ENCODE results near the gene FAM169A.
"Not testable (repeated sequence)": the region's sequence is repeated elsewhere in the genome, so short reads cannot be mapped to it uniquely, and the experiment has no call there.

Gene FAM169A, protein sequence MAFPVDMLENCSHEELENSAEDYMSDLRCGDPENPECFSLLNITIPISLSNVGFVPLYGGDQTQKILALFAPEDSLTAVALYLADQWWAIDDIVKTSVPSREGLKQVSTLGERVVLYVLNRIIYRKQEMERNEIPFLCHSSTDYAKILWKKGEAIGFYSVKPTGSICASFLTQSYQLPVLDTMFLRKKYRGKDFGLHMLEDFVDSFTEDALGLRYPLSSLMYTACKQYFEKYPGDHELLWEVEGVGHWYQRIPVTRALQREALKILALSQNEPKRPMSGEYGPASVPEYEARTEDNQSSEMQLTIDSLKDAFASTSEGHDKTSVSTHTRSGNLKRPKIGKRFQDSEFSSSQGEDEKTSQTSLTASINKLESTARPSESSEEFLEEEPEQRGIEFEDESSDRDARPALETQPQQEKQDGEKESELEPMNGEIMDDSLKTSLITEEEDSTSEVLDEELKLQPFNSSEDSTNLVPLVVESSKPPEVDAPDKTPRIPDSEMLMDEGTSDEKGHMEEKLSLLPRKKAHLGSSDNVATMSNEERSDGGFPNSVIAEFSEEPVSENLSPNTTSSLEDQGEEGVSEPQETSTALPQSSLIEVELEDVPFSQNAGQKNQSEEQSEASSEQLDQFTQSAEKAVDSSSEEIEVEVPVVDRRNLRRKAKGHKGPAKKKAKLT

GRCh38 chr5:74865804-74866595 is at the start of gene FAM169A:
TSS of gene FAM169A (minus strand) at chr5:74866387. CDS start at chr5:74841676, 24,711 bp downstream.
- Histone ChIP-seq H3K9me3 (ENCODE audit: low read length) (no peaks in the 10 kb centered on the region), H3K4me1 (ENCODE audit: insufficient read depth, low read length) (no peaks in the 10 kb centered on the region), H3K36me3 (ENCODE audit: insufficient read depth, low read length) (no peaks in the 10 kb centered on the region), H3K9ac (ENCODE audit: low read length) (no peak within 1 kb of the TSS), H3K27ac (ENCODE audit: low read depth, low read length) (no peak within 1 kb of the TSS), H3K4me3 (ENCODE audit: low read depth in 1 of 2, low read length in 2 of 2) (peak within 1 kb of the TSS; percentile 42 to 54), H3K27me3 (ENCODE audit: control insufficient read depth in 1 of 2, insufficient read depth in 2 of 2, low read length in 2 of 2) (peaks cover 0 to 4% of the 10 kb centered on the region in 2 donors)

DNA sequence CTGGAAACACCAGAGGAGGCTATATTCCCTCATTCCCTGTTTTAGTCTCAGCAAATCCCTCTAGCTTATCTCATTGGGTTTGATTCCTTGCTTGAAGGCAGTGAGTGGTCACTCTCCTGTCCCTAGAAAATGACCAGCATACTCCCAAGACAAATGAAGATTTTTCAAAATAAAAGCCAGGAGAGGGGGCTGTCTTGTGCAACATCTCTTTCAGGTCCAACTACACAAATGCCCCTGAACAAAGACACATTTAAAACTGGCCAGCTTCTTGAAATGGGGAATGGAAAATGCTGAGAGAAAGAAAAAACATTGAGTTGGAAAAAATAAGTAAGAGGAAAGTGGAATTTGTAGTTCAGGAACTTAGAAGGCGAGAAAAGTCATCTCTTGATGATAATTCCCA is 49.3 kb upstream of the FAM169A start:
- H3K4me1 ChIP-seq (ENCODE audit: insufficient read depth, low read length) = no peaks in the 10 kb centered on the region
- H3K36me3 ChIP-seq (ENCODE audit: insufficient read depth, low read length) = no peaks in the 10 kb centered on the region
- H3K4me3 ChIP-seq (ENCODE audit: low read depth in 1 of 2, low read length in 2 of 2) = no peak overlapping the region
- H3K9ac ChIP-seq (ENCODE audit: low read length) = no peak overlapping the region
- H3K27ac ChIP-seq (ENCODE audit: low read depth, low read length) = no peak overlapping the region
- no peaks in the 10 kb centered on the region for H3K9me3 ChIP-seq (ENCODE audit: low read length)
- no peaks in the 10 kb centered on the region for H3K27me3 ChIP-seq (ENCODE audit: control insufficient read depth in 1 of 2, insufficient read depth in 2 of 2, low read length in 2 of 2)

GRCh38 chr5:74911421-74911820 is 45.2 kb upstream of the FAM169A start:
- H3K4me1 ChIP-seq (ENCODE audit: insufficient read depth, low read length); H3K27ac ChIP-seq (ENCODE audit: low read depth, low read length); H3K36me3 ChIP-seq (ENCODE audit: insufficient read depth, low read length); H3K9me3 ChIP-seq (ENCODE audit: low read length); H3K4me3 ChIP-seq (ENCODE audit: low read depth in 1 of 2, low read length in 2 of 2); H3K9ac ChIP-seq (ENCODE audit: low read length); H3K27me3 ChIP-seq (ENCODE audit: control insufficient read depth in 1 of 2, insufficient read depth in 2 of 2, low read length in 2 of 2): not testable (repeated sequence)

DNA sequence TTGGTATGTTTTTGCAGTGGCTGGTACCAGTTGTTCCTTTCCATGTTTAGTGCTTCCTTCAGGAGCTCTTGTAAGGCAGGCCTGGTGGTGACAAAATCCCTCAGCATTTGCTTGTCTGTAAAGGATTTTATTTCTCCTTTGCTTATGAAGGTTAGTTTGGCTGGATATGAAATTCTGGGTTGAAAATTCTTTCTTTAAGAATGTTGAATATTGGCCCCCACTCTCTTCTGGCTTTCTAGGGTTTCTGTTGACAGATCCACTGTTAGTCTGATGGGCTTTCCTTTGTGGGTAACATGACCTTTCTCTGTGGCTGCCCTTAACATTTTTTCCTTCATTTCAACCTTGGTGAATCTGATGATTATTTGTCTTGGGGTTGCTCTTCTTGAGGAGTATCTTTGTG is 43.7 kb upstream of the FAM169A start:
- H3K27me3 ChIP-seq (ENCODE audit: control insufficient read depth in 1 of 2, insufficient read depth in 2 of 2, low read length in 2 of 2); H3K27ac ChIP-seq (ENCODE audit: low read depth, low read length); H3K4me3 ChIP-seq (ENCODE audit: low read depth in 1 of 2, low read length in 2 of 2); H3K36me3 ChIP-seq (ENCODE audit: insufficient read depth, low read length); H3K9ac ChIP-seq (ENCODE audit: low read length); H3K4me1 ChIP-seq (ENCODE audit: insufficient read depth, low read length); H3K9me3 ChIP-seq (ENCODE audit: low read length): not testable (repeated sequence)

DNA sequence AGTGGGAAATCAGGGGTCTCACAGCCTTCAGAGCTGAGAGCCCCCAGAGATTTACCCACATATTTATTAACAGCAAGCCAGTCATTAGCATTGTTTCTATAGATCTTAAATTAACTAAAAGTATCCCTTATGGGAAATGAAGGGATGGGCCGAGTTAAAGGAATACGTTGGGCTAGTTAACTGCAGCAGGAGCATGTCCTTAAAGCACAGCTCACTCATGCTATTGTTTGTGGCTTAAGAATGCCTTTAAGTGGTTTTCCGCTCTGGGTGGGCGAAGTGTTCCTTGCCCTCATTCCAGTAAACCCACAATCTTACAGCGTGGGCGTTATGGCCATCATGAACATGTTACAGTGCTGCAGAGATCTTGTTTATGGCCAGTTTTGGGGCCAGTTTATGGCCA is 42.0 kb upstream of the FAM169A start:
- not testable (repeated sequence) for H3K27me3 ChIP-seq (ENCODE audit: control insufficient read depth in 1 of 2, insufficient read depth in 2 of 2, low read length in 2 of 2); H3K9ac ChIP-seq (ENCODE audit: low read length); H3K9me3 ChIP-seq (ENCODE audit: low read length); H3K4me1 ChIP-seq (ENCODE audit: insufficient read depth, low read length); H3K36me3 ChIP-seq (ENCODE audit: insufficient read depth, low read length); H3K27ac ChIP-seq (ENCODE audit: low read depth, low read length); H3K4me3 ChIP-seq (ENCODE audit: low read depth in 1 of 2, low read length in 2 of 2)

GRCh38 chr5:74904713-74905112 is 38.5 kb upstream of the FAM169A start:
- H3K4me1 ChIP-seq (ENCODE audit: insufficient read depth, low read length); H3K4me3 ChIP-seq (ENCODE audit: low read depth in 1 of 2, low read length in 2 of 2); H3K9ac ChIP-seq (ENCODE audit: low read length); H3K36me3 ChIP-seq (ENCODE audit: insufficient read depth, low read length); H3K9me3 ChIP-seq (ENCODE audit: low read length); H3K27me3 ChIP-seq (ENCODE audit: control insufficient read depth in 1 of 2, insufficient read depth in 2 of 2, low read length in 2 of 2); H3K27ac ChIP-seq (ENCODE audit: low read depth, low read length): not testable (repeated sequence)

GRCh38 chr5:74903165-74903787 is 37.1 kb upstream of the FAM169A start:
- no peak overlapping the region for H3K27ac ChIP-seq (ENCODE audit: low read depth, low read length)

DNA sequence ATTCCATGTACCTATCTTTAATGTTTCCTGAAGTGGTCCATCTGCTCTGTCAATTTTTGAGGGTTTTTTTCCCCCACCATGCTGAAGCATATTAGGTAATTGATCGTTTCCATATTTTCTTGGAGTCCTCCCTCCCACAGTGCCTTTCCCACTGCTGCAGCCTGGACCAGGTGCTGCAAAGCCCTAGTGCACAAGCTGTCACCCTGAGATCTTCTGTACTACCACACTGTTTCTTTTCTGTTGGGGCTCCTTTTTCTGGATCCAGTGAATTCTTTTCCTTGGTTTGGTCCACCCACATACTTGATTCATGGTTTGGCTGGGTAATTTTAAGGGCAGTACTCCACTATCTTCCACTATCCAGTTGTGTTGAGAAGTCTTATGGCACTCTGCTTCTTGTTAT is 30.9 kb upstream of the FAM169A start:
- Histone ChIP-seq H3K4me1 (ENCODE audit: insufficient read depth, low read length) (peaks cover 6% of the 10 kb centered on the region), H3K36me3 (ENCODE audit: insufficient read depth, low read length) (no peaks in the 10 kb centered on the region), H3K9ac (ENCODE audit: low read length) (no peak overlapping the region), H3K9me3 (ENCODE audit: low read length) (peaks cover 7% of the 10 kb centered on the region), H3K27ac (ENCODE audit: low read depth, low read length) (no peak overlapping the region), H3K4me3 (ENCODE audit: low read depth in 1 of 2, low read length in 2 of 2) (no peak overlapping the region), H3K27me3 (ENCODE audit: control insufficient read depth in 1 of 2, insufficient read depth in 2 of 2, low read length in 2 of 2) (no peaks in the 10 kb centered on the region)

More at GRCh38 chr5:74903165-74903787, 37.1 kb upstream of the FAM169A start:
- H3K9ac ChIP-seq (ENCODE audit: low read length) = no peak overlapping the region
- no peaks in the 10 kb centered on the region for H3K9me3 ChIP-seq (ENCODE audit: low read length)
- H3K4me1 ChIP-seq (ENCODE audit: insufficient read depth, low read length) = no peaks in the 10 kb centered on the region
- no peaks in the 10 kb centered on the region for H3K36me3 ChIP-seq (ENCODE audit: insufficient read depth, low read length)
- no peak overlapping the region for H3K4me3 ChIP-seq (ENCODE audit: low read depth in 1 of 2, low read length in 2 of 2)
- H3K27me3 ChIP-seq (ENCODE audit: control insufficient read depth in 1 of 2, insufficient read depth in 2 of 2, low read length in 2 of 2) = no peaks in the 10 kb centered on the region

- Histone ChIP-seq H3K4me3 (ENCODE audit: low read depth in 1 of 2, low read length in 2 of 2) (no peak overlapping the region), H3K4me1 (ENCODE audit: insufficient read depth, low read length) (peaks cover 6% of the 10 kb centered on the region), H3K9ac (ENCODE audit: low read length) (no peak overlapping the region)
Observed at GRCh38 chr5:74895906-74896305, 29.7 kb upstream of the FAM169A start.

GRCh38 chr5:74894351-74894750 is 28.2 kb upstream of the FAM169A start:
- Histone ChIP-seq H3K27ac (ENCODE audit: low read depth, low read length) (no peak overlapping the region), H3K36me3 (ENCODE audit: insufficient read depth, low read length) (no peaks in the 10 kb centered on the region), H3K9me3 (ENCODE audit: low read length) (peaks cover 7% of the 10 kb centered on the region), H3K9ac (ENCODE audit: low read length) (no peak overlapping the region), H3K4me1 (ENCODE audit: insufficient read depth, low read length) (peaks cover 6% of the 10 kb centered on the region), H3K4me3 (ENCODE audit: low read depth in 1 of 2, low read length in 2 of 2) (no peak overlapping the region), H3K27me3 (ENCODE audit: control insufficient read depth in 1 of 2, insufficient read depth in 2 of 2, low read length in 2 of 2) (no peaks in the 10 kb centered on the region)

More at GRCh38 chr5:74895906-74896305, 29.7 kb upstream of the FAM169A start:
- H3K27me3 ChIP-seq (ENCODE audit: control insufficient read depth in 1 of 2, insufficient read depth in 2 of 2, low read length in 2 of 2) = no peaks in the 10 kb centered on the region
- no peak overlapping the region for H3K27ac ChIP-seq (ENCODE audit: low read depth, low read length)
- no peaks in the 10 kb centered on the region for H3K36me3 ChIP-seq (ENCODE audit: insufficient read depth, low read length)
- H3K9me3 ChIP-seq (ENCODE audit: low read length) = peaks cover 7% of the 10 kb centered on the region

GRCh38 chr5:74892921-74893320 is 26.7 kb upstream of the FAM169A start:
- Histone ChIP-seq H3K9ac (ENCODE audit: low read length) (no peak overlapping the region), H3K36me3 (ENCODE audit: insufficient read depth, low read length) (no peaks in the 10 kb centered on the region), H3K4me3 (ENCODE audit: low read depth in 1 of 2, low read length in 2 of 2) (no peak overlapping the region), H3K27ac (ENCODE audit: low read depth, low read length) (no peak overlapping the region), H3K27me3 (ENCODE audit: control insufficient read depth in 1 of 2, insufficient read depth in 2 of 2, low read length in 2 of 2) (no peaks in the 10 kb centered on the region), H3K4me1 (ENCODE audit: insufficient read depth, low read length) (peaks cover 6% of the 10 kb centered on the region), H3K9me3 (ENCODE audit: low read length) (peaks cover 7% of the 10 kb centered on the region)

Measured in muscle layer of colon (tissue), 2 donors.